ENCODE data around the gene GRM5.
"Not testable (repeated sequence)": the region's sequence is repeated elsewhere in the genome, so short reads cannot be mapped to it uniquely, and the experiment has no call there.

Gene GRM5

DNA sequence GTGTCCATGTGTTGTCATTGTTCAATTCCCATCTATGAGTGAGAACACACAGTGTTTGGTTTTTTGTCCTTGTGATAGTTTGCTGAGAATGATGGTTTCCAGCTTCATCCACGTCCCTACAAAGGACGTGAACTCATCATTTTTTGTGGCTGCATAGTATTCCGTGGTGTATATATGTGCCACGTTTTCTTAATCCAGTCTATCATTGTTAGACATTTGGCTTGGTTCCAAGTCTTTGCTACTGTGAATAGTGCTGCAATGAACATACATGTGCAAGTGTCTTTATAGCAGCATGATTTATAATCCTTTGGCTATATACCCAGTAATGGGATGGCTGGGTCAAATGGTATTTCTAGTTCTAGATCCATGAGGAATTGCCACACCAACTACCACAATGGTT is 607.7 kb downstream of the GRM5 start:
- H3K9ac ChIP-seq (ENCODE audit: low read length); H3K27me3 ChIP-seq (ENCODE audit: control insufficient read depth, insufficient read depth, low read length); H3K4me3 ChIP-seq (ENCODE audit: low read depth, low read length): not testable (repeated sequence)

DNA sequence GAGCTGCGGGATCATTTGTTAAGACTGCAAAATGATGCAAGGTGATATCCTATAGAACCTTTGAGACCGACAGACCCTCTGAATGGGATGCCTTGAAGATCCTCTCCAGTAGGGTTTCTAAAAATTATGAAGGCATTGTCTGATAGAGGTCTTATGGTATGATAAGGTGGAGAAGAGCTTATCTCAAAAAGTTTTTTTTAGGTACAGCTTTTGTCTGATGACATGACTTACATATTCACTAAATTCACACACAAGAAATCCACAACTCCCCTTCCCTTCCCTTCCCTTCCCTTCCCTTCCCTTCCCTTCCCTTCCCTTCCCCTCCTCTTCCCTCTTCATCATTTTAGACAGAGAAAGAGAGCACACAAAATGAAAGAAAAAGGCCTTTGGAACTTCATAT is 609.8 kb downstream of the GRM5 start:
- Histone ChIP-seq H3K4me3 (ENCODE audit: low read depth, low read length) (no peak overlapping the region), H3K27me3 (ENCODE audit: control insufficient read depth, insufficient read depth, low read length) (no peaks in the 10 kb centered on the region), H3K36me3 (ENCODE audit: control insufficient read depth, insufficient read depth, low read length) (no peaks in the 10 kb centered on the region), H3K9me3 (ENCODE audit: control insufficient read depth, insufficient read depth, low read depth, low read length) (no peaks in the 10 kb centered on the region), H3K4me1 (ENCODE audit: control insufficient read depth, insufficient read depth, low read length) (no peaks in the 10 kb centered on the region), H3K9ac (ENCODE audit: low read length) (no peak overlapping the region), H3K27ac (ENCODE audit: low read depth, low read length) (no peak overlapping the region)

More for the DNA sequence above, 607.7 kb downstream of the GRM5 start:
- H3K27ac ChIP-seq (ENCODE audit: low read depth, low read length); H3K9me3 ChIP-seq (ENCODE audit: control insufficient read depth, insufficient read depth, low read depth, low read length); H3K4me1 ChIP-seq (ENCODE audit: control insufficient read depth, insufficient read depth, low read length); H3K36me3 ChIP-seq (ENCODE audit: control insufficient read depth, insufficient read depth, low read length): not testable (repeated sequence)

DNA sequence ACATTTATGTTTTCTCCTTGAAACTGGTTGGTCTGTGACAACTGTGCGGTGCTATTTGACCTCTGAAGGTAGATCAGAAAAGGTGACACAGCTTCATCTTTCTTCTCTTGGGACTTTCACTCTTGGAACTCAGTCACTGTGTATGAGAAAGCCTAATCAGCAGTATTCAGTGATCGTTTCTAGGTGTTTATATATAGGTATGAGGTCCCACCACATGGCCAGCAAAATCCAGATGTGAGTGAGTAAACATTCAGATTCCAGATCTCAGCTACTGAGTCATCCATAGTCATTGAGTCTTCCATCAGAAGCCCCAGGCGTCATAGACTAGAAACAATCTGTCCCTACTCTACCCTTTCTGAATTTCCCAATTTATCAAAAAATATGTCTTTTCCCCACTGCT is 610.9 kb downstream of the GRM5 start:
- Histone ChIP-seq H3K4me1 (ENCODE audit: control insufficient read depth, insufficient read depth, low read length) (no peaks in the 10 kb centered on the region), H3K9ac (ENCODE audit: low read length) (no peak overlapping the region), H3K4me3 (ENCODE audit: low read depth, low read length) (no peak overlapping the region), H3K27ac (ENCODE audit: low read depth, low read length) (no peak overlapping the region), H3K27me3 (ENCODE audit: control insufficient read depth, insufficient read depth, low read length) (no peaks in the 10 kb centered on the region), H3K36me3 (ENCODE audit: control insufficient read depth, insufficient read depth, low read length) (no peaks in the 10 kb centered on the region), H3K9me3 (ENCODE audit: control insufficient read depth, insufficient read depth, low read depth, low read length) (no peaks in the 10 kb centered on the region)
